ENCODE results near the gene PARD3. TPM values are rescaled to one million over a fixed set of nuclear protein-coding genes. Genes with fewer than 3 reads are reported as not detected.

Gene PARD3
- total and polyA plus RNA-seq, 10 of the 15 experiments (the other 5 are each of a cell fraction or from before 2014, with no cell fraction given) = 2.6 to 43.1 (median 13.9) TPM

DNA sequence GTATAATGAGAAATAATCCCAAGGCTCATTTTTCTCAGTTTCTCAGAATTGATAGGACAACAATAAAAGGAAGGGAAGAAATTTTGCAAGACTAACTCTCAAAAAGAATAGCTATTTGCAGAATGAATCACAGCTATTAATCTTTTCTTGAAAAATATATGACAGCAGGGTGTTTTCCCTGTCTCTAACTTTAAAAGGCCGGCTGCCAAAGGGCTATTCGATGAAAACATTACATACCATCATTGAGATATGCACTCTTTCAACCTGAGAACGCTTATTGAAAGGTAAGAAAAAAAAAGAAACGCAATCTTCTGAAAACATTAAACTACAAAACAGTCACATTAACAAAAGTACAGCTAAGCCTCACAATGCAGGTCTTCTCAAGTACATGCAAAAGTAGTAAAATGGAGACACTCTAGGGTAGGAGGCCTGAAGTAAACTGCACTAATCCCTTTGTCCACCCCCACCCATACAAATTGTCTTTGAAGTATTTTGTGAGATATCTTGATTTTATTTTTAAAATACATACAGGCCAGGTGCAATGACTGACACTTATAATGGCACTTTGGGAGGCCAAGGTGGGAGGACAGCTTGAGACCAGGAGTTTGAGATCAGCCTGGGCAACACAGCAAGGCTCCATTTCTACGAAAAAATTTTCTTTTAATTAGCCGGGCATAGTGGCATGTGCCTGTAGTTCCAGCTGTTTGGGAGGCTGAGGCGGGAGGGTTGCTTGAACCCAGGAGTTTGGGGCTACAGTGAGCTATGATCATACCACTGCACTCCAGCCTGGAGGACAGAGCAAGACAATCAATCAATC lies 83.0 kb downstream of the PARD3 start:
- no peak overlapping the region for H3K4me3 ChIP-seq
- no TSS peak for BruUV-seq (replicated peaks)
- 49% methylated on average over 7 of the region's 7 CpGs for WGBS (ENCODE audit: insufficient coverage, insufficient replicate concordance, low lambda C conversion rate, missing lambda C conversion rate)
- H3K27me3 ChIP-seq (replicated peaks in 1 of 2; ENCODE audit: control insufficient read depth in 2 of 2, insufficient read depth in 2 of 2, low read length in 1 of 2) = no peaks in the 10 kb centered on the region
- ChIA-PET RAD21 (ENCODE audit: unreplicated experiment) (interaction anchor here (0.7 to 3.9 kb wide), 25 partner anchors 8 to 219 kb away, joined by 3 to 28 read pairs (median 5); no protein-coding TSS in a partner anchor), CTCF (interaction anchor here (1.0 to 9.8 kb wide), 32 partner anchors 8 to 464 kb away, joined by 3 to 90 read pairs (median 6); partner anchors contain the start of gene PARD3), POLR2A (interaction anchor here (0.5 to 2.0 kb wide), 9 partner anchors 8 to 156 kb away, joined by 3 to 8 read pairs (median 4); no protein-coding TSS in a partner anchor), SMC1A (ENCODE audit: uncharacterized antibody, unreplicated experiment) (interaction anchor here (0.7 to 5.1 kb wide), 25 partner anchors 8 to 236 kb away, joined by 3 to 51 read pairs (median 6); no protein-coding TSS in a partner anchor)
- FAIRE-seq (no peak), DNase-seq (ENCODE audit: low read depth, low spot score) (no peak), ATAC-seq (no peak)
- no peaks in the 10 kb centered on the region for H3K79me2 ChIP-seq (ENCODE audit: control insufficient read depth, insufficient read depth, low read length)
- no peak overlapping the region for H3K9ac ChIP-seq (ENCODE audit: control insufficient read depth, insufficient read depth, low read length)
- H3K9me3 ChIP-seq (replicated peaks; ENCODE audit: control insufficient read depth, insufficient read depth, low read length) = no peaks in the 10 kb centered on the region
- H4K20me1 ChIP-seq (ENCODE audit: control insufficient read depth, insufficient read depth) = no peaks in the 10 kb centered on the region
- no peaks in the 10 kb centered on the region for H3K4me1 ChIP-seq (ENCODE audit: control insufficient read depth, insufficient read depth, low read length)
- no peak overlapping the region for H2AFZ ChIP-seq (ENCODE audit: control insufficient read depth, low read depth, low read length)
- intact Hi-C loops (cut with micrococcal nuclease; ENCODE audit: unreplicated experiment) (no loop called here), in situ Hi-C loops (cut with MboI) (no loop called here)
- no peak overlapping the region for H3K4me2 ChIP-seq (ENCODE audit: control insufficient read depth, insufficient read depth)
- TF ChIP-seq EGR1 (IDR thresholded peaks at IDR 0.05; ENCODE audit: borderline replicate concordance in 1 of 2, low read depth in 2 of 2, low read length in 2 of 2) (no peak), ATF7 (IDR thresholded peaks at IDR 0.05; ENCODE audit: low read depth) (0 out of 2 replicates have a peak, but pooled peaks have one; percentile 17)
- TF ChIP-seq, protein P1, sequence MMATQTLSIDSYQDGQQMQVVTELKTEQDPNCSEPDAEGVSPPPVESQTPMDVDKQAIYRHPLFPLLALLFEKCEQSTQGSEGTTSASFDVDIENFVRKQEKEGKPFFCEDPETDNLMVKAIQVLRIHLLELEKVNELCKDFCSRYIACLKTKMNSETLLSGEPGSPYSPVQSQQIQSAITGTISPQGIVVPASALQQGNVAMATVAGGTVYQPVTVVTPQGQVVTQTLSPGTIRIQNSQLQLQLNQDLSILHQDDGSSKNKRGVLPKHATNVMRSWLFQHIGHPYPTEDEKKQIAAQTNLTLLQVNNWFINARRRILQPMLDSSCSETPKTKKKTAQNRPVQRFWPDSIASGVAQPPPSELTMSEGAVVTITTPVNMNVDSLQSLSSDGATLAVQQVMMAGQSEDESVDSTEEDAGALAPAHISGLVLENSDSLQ (IDR thresholded peaks at IDR 0.05) = peak; percentile 59
- no peak overlapping the region for H3K27ac ChIP-seq (ENCODE audit: control insufficient read depth, insufficient read depth)
- no peaks in the 10 kb centered on the region for H3K36me3 ChIP-seq (ENCODE audit: control insufficient read depth in 2 of 2, insufficient read depth in 2 of 2, low read length in 1 of 2)

Data from GM12878 (cell line).